ENCODE data around the gene GNPTAB. TPM values are rescaled to one million over a fixed set of nuclear protein-coding genes. Genes with fewer than 3 reads are reported as not detected.

The GNPTAB gene
- total RNA-seq, 4 donors from 2014 or later = 26.0 to 64.4 (median 34.3) TPM

GRCh38 chr12:101870925-101871324 is 40.2 kb upstream of the GNPTAB start:
- TF ChIP-seq, protein P1, sequence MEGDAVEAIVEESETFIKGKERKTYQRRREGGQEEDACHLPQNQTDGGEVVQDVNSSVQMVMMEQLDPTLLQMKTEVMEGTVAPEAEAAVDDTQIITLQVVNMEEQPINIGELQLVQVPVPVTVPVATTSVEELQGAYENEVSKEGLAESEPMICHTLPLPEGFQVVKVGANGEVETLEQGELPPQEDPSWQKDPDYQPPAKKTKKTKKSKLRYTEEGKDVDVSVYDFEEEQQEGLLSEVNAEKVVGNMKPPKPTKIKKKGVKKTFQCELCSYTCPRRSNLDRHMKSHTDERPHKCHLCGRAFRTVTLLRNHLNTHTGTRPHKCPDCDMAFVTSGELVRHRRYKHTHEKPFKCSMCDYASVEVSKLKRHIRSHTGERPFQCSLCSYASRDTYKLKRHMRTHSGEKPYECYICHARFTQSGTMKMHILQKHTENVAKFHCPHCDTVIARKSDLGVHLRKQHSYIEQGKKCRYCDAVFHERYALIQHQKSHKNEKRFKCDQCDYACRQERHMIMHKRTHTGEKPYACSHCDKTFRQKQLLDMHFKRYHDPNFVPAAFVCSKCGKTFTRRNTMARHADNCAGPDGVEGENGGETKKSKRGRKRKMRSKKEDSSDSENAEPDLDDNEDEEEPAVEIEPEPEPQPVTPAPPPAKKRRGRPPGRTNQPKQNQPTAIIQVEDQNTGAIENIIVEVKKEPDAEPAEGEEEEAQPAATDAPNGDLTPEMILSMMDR (IDR thresholded peaks at IDR 0.05; ENCODE audit: low read depth) = no peak

GRCh38 chr12:101866615-101867373 is 36.0 kb upstream of the GNPTAB start:
- TF ChIP-seq, protein P1 (IDR thresholded peaks at IDR 0.05; ENCODE audit: low read depth) = no peak

GRCh38 chr12:101863981-101864380 is 33.2 kb upstream of the GNPTAB start:
- TF ChIP-seq, protein P1 (IDR thresholded peaks at IDR 0.05; ENCODE audit: low read depth) = no peak

GRCh38 chr12:101862245-101862644 is 31.5 kb upstream of the GNPTAB start:
- TF ChIP-seq, protein P1 (IDR thresholded peaks at IDR 0.05; ENCODE audit: low read depth) = no peak

- TF ChIP-seq, protein P1 (IDR thresholded peaks at IDR 0.05; ENCODE audit: low read depth) = no peak
Measured at GRCh38 chr12:101859664-101860607, 29.2 kb upstream of the GNPTAB start.

- TF ChIP-seq, protein P1 (IDR thresholded peaks at IDR 0.05; ENCODE audit: low read depth) = no peak
Measured at GRCh38 chr12:101858361-101858760, 27.6 kb upstream of the GNPTAB start.

DNA sequence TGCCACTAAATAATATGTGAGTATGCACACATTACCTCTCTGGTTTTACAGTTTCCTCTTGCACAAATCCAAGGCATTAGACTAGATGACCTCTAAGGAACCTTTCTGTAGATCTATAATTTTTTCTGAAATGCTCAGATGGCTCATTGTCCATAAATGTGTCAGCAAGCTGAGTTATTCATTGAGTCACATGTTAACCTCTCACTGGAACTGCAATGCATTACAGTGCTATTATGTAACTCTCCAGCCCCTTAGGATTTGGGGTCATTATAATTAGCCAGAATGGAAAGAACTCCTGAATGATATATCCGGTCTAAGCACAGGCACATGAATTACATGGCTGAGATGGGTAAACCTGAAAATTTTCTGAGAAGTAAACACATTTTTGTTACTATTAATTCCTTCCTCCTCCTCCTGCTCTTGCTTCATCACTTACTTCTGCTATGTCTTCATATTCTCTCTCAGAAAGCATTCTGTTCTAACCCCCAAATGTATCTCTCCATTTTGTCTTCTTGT is 26.3 kb upstream of the GNPTAB start:
- TF ChIP-seq, protein P1 (IDR thresholded peaks at IDR 0.05; ENCODE audit: low read depth) = no peak

Measured in subcutaneous adipose tissue (tissue), 4 donors.